Measurements from ENCODE around the gene CYFIP2. TPM values are rescaled to one million over a fixed set of nuclear protein-coding genes. Genes with fewer than 3 reads are reported as not detected.
"Not testable (repeated sequence)": the region's sequence is repeated elsewhere in the genome, so short reads cannot be mapped to it uniquely, and the experiment has no call there.

CYFIP2 gene
- total RNA-seq: 1.6 and 8.7 TPM in 2 replicates

DNA sequence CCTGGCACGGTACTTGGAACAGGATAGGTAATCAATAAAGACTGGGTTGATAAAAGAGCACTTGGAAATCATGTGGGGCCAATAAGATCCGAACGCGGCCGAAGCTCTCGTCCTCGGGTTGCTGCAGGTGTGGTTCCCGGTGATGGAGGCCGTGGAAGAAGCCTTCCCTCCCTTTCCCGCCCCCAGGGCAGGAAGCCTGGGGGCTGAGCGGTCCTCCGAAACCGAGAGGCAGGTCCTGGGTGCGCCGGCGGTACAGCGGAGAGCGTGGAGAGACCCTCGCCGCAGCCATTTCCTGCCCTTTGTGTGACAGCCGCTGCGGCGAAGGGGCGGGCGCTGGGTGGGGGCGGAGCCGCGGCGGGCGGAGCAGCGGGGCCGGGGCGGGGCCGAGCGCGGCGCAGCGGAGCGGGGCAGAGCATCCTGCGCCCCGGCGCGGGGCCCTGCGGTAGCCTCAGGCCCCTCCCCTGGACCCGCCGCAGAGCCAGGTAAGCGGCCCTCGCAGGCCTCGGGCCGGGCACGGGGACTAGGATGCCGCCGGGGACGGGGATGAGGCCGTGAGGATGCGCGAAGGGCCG is at the start of gene CYFIP2:
Gene CYFIP2, plus strand, starts transcription at position 410 of the 572 bp plus-strand sequence. CDS start 19,239 bp downstream, outside the sequence.
- peak; percentile 16 to 21 for DNase-seq (ENCODE audit: low read depth in 2 of 2)

DNA sequence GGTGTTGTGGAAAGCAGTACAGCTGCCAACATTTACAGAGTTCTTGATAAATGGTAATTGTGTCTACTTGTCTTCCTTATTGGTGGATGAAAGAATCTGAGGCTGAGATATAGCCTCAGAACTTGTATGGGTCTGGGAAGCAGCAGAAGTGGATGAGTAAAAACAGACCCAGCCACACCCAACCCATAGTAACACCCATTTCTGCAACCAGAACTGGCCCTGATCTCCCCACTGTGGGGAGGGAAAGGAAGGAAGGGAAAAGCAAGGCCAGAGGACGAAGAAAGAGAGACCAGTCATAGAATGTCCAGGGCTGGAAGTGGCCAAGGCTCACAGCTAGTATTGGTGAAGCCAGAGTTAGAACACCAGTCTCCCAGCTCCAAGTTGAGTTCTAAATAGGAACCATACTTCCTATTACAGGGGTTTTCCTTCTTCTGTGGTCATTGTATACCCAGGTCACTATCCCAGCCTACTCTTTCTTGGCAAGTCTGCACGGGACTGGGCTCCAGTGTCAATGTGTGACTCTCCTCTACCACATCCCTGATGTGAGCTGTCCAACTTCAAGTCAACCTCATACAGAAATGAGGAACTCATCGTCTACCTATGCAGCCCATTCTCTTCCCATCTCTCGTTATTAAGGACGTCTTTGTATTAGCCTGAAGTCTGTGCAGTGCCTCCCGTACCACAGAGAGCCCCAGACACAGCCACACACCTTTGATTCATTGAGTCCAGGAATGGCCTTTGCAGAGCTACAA is 49.4 kb upstream of the CYFIP2 start:
- no peak for DNase-seq (ENCODE audit: low read depth in 2 of 2)

DNA sequence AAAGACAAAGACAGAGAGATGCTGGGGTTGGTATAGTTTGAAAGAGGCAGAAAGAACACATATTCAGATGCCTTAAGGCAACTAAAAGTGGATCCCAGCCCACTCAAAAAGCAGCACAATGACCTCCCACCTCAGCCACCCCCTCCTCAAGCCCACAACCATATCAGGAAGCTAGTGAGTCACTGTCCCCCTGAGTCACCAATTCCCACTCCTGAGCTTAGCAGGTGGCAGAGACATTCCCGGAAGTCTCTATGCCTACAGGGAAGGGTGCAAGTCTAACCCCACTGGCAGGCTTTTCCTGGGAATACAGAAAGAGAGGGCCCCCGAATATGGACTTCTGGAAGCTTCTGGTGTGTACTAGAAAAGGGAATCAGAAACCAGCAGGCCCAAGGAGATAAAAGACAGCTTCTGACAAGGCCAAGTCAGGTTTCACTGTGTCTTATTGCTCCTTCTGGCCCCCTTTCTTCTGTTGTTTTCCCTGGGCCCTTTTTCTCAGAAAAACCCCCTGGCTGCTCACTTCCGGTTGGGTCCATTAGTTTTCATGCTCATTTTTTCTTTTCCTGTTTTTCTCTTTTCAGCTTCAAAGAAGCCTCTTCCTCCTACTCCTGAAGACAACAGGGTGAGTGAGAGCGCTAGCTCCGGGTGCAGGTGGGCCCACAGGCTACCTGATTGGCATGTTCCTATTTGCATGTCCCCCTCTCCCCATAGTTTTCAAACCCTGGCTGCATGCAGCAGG is 48.5 kb upstream of the CYFIP2 start:
- no peak for DNase-seq (ENCODE audit: low read depth in 2 of 2)

DNA sequence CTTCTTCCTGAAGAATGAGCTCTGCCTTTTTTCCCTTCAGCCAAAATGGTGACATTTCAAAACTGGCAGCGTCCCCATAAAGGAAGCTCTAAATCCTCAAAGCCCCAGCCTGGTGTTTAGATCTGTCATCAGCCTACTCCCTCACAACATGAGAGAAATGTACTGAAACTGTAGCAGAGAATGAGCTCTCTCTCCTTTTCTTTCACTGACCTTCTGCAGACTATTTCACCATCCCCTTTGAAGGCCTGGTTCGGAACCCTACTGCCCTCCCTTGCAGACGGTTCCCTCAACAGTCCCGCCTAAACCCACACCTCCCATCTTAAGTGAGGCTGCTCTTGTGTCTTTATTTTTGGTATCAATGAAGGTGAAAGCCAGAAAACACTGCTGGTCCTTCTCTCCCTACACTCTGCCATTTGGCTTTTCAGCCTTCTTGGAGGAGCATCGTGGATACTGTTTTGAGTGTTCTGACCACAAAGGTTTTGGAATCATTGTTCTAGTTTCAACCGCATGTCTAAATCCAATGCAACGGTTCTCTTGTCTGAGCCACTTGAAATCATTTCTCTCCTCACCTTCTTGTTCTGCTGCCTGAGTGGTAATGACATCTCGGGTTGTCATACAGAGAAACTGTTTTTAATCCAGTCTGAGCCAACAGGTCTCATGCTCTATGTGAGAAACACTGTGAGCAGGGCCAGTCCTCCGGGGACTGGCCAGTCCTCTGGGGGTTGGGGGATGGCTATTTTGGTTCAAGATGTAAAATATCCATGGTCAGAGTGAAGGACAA is 46.2 kb upstream of the CYFIP2 start:
- no peak for DNase-seq (ENCODE audit: low read depth in 2 of 2)

GRCh38 chr5:157221959-157222358 is 44.0 kb upstream of the CYFIP2 start:
- no peak for DNase-seq (ENCODE audit: low read depth in 2 of 2)

GRCh38 chr5:157222506-157223230 is 43.3 kb upstream of the CYFIP2 start:
- no peak for DNase-seq (ENCODE audit: low read depth in 2 of 2)

GRCh38 chr5:157225469-157226422 is 40.2 kb upstream of the CYFIP2 start:
- DNase-seq (ENCODE audit: low read depth in 2 of 2): no peak

DNA sequence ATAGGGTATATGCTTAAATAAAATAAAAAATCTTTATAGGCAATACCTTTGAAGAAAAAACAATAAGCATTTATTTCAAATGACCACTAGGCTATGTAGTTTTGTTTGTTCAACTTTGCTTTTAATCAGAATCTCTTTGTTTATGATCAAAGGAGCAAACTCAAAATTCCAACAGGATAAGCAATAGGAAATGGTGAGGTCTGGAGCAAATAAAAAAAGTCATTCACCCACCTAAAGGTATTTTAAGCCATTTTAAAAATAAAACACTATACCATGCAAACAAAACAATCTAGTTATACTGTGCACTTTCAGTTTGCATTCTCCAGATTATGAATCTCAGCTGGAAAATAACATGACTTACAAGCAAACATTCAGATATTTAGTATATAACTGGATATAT is 35.3 kb upstream of the CYFIP2 start:
- DNase-seq (ENCODE audit: low read depth in 2 of 2): no peak

GRCh38 chr5:157232706-157233105 is 33.2 kb upstream of the CYFIP2 start:
- no peak for DNase-seq (ENCODE audit: low read depth in 2 of 2)

DNA sequence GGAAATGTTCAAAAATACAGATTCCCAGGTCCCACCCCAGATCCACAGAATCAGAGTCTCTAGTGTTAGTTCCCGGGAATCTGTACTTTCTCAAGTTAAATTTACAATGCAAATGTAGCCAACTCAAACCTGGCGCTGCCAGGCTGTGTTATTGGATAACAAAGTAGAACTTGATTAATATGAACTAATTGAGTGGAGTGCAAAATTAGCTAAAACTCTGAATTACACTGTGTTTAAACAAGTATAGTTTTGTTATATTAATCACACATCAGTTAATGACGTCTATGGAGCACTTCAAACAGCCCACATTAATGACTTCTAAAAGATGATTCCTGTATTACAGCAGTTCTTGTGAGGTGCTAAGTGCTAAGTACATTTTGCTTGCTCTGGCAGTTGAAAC is 32.4 kb upstream of the CYFIP2 start:
- no peak for DNase-seq (ENCODE audit: low read depth in 2 of 2)

DNA sequence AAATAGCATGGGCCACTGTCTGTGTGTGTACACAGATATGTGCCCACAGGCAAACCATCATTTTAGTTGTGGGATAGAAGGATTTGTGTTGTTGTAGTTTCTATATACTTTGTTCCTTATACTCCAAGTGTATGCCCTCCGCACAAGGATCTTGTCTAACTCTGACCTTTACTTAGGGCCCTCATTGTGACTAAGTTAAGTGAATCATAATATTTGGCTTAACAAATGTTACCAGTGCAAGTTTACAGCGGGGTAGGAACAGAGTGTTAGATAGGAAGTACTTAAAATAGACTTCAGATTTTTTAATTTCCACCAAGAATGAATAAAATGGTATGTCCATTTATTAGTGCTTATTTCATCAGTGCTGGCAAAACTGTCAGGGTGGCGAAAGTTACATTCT is 29.5 kb upstream of the CYFIP2 start:
- DNase-seq (ENCODE audit: low read depth in 2 of 2): no peak

GRCh38 chr5:157241483-157241882 is 24.4 kb upstream of the CYFIP2 start:
- DNase-seq (ENCODE audit: low read depth in 2 of 2): no peak

GRCh38 chr5:157244704-157245103 is 21.2 kb upstream of the CYFIP2 start:
- not testable (repeated sequence) for DNase-seq (ENCODE audit: low read depth in 2 of 2)

- DNase-seq (ENCODE audit: low read depth in 2 of 2): peak in 1 of 2 donors; percentile 27
These were observed 20.4 kb upstream of the CYFIP2 start for GRCh38 chr5:157245476-157245875.

DNA sequence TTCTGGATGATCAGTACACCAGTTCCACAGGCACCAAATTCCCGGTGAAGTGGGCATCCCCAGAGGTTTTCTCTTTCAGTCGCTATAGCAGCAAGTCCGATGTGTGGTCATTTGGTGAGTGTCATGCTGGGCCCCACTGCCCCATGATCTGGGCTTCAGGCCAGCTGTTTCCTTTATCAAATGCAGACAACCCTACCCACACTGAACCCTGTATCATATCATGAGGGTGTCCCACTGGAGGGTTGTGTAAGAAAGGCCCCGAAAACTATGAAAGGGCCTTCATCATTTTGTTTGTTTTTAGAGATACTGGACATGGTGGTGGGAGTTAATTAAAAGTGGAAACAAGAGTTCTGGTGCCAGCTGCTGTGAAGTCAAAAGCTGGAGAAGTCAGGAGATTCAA is 20.0 kb upstream of the CYFIP2 start:
- no peak for DNase-seq (ENCODE audit: low read depth in 2 of 2)

DNA sequence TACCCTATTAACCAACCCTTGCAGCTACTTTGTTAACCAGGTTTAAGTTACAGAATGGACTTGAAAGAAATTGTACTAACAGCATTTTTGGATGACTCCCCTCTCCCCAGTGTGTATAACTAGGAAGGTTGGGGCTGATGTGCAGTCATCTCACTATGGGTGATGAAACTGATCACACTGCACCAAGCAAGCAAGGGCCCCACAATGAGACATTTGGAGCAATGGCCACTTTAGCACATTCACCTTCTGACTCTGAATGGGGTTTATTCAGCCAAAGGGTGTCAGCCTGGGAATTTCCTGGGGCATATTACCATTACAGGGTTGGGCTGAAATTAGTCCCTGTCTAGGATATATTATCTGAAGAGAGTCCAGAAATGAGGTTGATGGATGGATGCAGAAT is 18.7 kb upstream of the CYFIP2 start:
- no peak for DNase-seq (ENCODE audit: low read depth in 2 of 2)

DNA sequence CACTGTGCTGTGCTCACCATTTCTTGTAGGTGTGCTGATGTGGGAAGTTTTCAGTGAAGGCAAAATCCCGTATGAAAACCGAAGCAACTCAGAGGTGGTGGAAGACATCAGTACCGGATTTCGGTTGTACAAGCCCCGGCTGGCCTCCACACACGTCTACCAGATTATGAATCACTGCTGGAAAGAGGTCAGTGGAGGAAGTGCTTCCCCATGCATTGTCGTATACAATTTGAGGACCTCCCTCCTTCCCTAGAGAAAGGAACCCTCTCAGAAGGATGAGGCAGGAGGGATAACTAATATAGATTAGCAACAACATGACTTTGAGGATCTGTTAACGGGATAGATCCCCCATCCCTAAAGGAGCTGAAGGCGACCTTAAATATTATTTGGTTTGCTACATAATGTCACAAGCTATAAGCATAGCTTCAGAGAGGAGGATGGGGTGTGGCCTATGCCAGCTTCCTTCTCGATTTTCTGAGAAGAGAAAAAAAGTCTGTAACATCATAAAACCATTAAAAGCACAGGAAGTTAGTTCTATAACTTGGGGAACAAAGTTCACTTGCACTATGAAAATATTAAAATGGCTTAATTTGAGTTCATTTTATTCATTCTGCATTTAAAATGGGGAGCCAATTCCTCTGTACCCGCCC is 17.0 kb upstream of the CYFIP2 start:
- no peak for DNase-seq (ENCODE audit: low read depth in 2 of 2)

DNA sequence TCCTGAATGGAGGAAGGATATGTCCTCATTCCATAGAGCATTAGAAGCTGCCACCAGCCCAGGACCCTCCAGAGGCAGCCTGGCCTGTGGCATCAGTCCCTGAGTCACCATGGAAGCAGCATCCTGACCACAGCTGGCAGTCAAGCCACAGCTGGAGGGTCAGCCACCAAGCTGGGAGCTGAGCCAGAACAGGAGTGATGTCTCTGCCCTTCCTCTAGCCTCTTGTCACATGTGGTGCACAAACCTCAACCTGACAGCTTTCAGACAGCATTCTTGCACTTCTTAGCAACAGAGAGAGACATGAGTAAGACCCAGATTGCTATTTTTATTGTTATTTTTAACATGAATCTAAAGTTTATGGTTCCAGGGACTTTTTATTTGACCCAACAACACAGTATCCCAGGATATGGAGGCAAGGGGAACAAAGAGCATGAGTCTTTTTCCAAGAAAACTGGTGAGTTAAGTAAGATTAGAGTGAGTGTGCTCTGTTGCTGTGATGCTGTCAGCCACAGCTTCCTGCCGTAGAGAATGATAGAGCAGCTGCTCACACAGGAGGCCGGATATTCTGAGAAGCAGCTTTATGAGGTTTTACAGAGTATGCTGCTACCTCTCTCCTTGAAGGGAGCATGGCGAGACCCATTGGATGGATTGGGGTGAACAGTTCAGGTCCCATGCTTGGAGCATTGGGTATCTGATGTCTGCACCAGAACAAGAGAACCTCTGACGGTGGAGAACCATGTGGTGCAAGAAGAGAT is 13.0 kb upstream of the CYFIP2 start:
- peak in 1 of 2 donors; percentile 46 for DNase-seq (ENCODE audit: low read depth in 2 of 2)

DNA sequence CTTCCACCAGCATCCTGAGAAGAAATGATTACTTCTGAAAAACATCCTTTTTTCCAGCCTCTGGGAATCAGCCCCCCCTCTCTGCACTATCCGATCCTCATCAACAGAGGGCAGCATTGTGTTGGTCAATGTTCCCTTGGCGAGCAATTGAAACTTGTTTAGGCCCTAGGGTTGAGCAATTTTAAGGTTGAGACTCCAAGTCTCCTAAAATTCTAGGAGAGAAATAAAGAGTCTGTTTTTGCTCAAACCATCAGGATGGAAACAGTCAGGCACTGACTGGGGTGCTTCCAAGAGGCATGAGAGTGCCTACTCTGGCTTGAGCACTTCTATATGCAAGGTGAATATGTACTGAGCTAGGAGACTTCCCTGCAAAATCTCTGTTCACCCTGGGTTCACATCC is 12.4 kb upstream of the CYFIP2 start:
- DNase-seq (ENCODE audit: low read depth in 2 of 2): peak; percentile 51 to 54

Data from lung microvascular endothelial cell (primary cell).